ENCODE measurements around the gene PALMD. TPM values are rescaled to one million over a fixed set of nuclear protein-coding genes. Genes with fewer than 3 reads are reported as not detected.
A peak's percentile ranks its signal among the peaks of the same experiment; 100 is the strongest.

The PALMD gene
- total RNA-seq, 5 donors from 2014 or later (not counting 1 experiment from before 2014, with no cell fraction given), result 0.15 TPM; not detected in 4

- Histone ChIP-seq H3K27ac (ENCODE audit: low read length) (no peak overlapping the region), H3K36me3 (ENCODE audit: control insufficient read depth in 2 of 2, extremely low read depth in 1 of 2, insufficient read depth in 1 of 2, low read length in 1 of 2) (no peaks in the 10 kb centered on the region), H3K4me3 (ENCODE audit: control insufficient read depth in 1 of 2, extremely low read depth in 1 of 2, low read length in 1 of 2) (no peak overlapping the region), H3K4me1 (ENCODE audit: control insufficient read depth in 1 of 2, extremely low read depth in 1 of 2, insufficient read depth in 2 of 2, low read length in 2 of 2) (no peaks in the 10 kb centered on the region), H3K9me3 (no peaks in the 10 kb centered on the region), H3K27me3 (replicated peaks in 1 of 2; ENCODE audit: control insufficient read depth in 2 of 2, extremely low read depth in 1 of 2, insufficient read depth in 2 of 2, low read length in 1 of 2) (peaks cover 0 to 5% of the 10 kb centered on the region in 2 experiments)
- H3K27ac Mint-ChIP-seq, result no peak overlapping the region
- H3K36me3 Mint-ChIP-seq, result no peaks in the 10 kb centered on the region
- DNase-seq, result no peak
- no peaks in the 10 kb centered on the region for H3K4me1 Mint-ChIP-seq
- H3K9me3 Mint-ChIP-seq, result no peaks in the 10 kb centered on the region
- no peak overlapping the region for H3K4me3 Mint-ChIP-seq
- ATAC-seq (replicated peaks in 1 of 4), result no peak
- peaks cover 31 to 38% of the 10 kb centered on the region in 2 donors for H3K27me3 Mint-ChIP-seq
- whole genome bisulfite sequencing (ENCODE audit: insufficient coverage), result no CpG with 5 or more reads among the region's 2 CpGs
- ChIA-PET POLR2A (no interaction called here), CTCF (no interaction called here)
Measured at GRCh38 chr1:99696616-99697015, 50.7 kb downstream of the PALMD start.

- Histone ChIP-seq H3K36me3 (ENCODE audit: control insufficient read depth in 2 of 2, extremely low read depth in 1 of 2, insufficient read depth in 1 of 2, low read length in 1 of 2) (no peaks in the 10 kb centered on the region), H3K27me3 (replicated peaks in 1 of 2; ENCODE audit: control insufficient read depth in 2 of 2, extremely low read depth in 1 of 2, insufficient read depth in 2 of 2, low read length in 1 of 2) (peaks cover 0 to 5% of the 10 kb centered on the region in 2 experiments), H3K9me3 (no peaks in the 10 kb centered on the region), H3K4me1 (ENCODE audit: control insufficient read depth in 1 of 2, extremely low read depth in 1 of 2, insufficient read depth in 2 of 2, low read length in 2 of 2) (no peaks in the 10 kb centered on the region), H3K27ac (ENCODE audit: low read length) (no peak overlapping the region), H3K4me3 (ENCODE audit: control insufficient read depth in 1 of 2, extremely low read depth in 1 of 2, low read length in 1 of 2) (no peak overlapping the region)
- no peak for DNase-seq
- Mint-ChIP-seq H3K27ac (no peak overlapping the region), H3K36me3 (no peaks in the 10 kb centered on the region), H3K9me3 (no peaks in the 10 kb centered on the region), H3K4me1 (no peaks in the 10 kb centered on the region), H3K4me3 (no peak overlapping the region), H3K27me3 (peaks cover 33 to 37% of the 10 kb centered on the region in 2 donors)
- no CpG with 5 or more reads among the region's 1 CpG for WGBS (ENCODE audit: insufficient coverage)
- no peak for ATAC-seq (replicated peaks in 1 of 4)
- POLR2A ChIA-PET, result no interaction called here
- CTCF ChIA-PET, result interaction anchor here in 1 of 2 donors (0.8 kb wide), 1 partner anchor 12 kb away, joined by 3 read pairs; no protein-coding TSS in a partner anchor
Measured at GRCh38 chr1:99697580-99697979, 51.7 kb downstream of the PALMD start.

- Histone ChIP-seq H3K9me3 (no peaks in the 10 kb centered on the region), H3K27me3 (replicated peaks in 1 of 2; ENCODE audit: control insufficient read depth in 2 of 2, extremely low read depth in 1 of 2, insufficient read depth in 2 of 2, low read length in 1 of 2) (peaks cover 0 to 5% of the 10 kb centered on the region in 2 experiments), H3K4me1 (ENCODE audit: control insufficient read depth in 1 of 2, extremely low read depth in 1 of 2, insufficient read depth in 2 of 2, low read length in 2 of 2) (peaks cover 3 to 11% of the 10 kb centered on the region in 2 experiments), H3K4me3 (ENCODE audit: control insufficient read depth in 1 of 2, extremely low read depth in 1 of 2, low read length in 1 of 2) (no peak overlapping the region), H3K27ac (ENCODE audit: low read length) (no peak overlapping the region), H3K36me3 (ENCODE audit: control insufficient read depth in 2 of 2, extremely low read depth in 1 of 2, insufficient read depth in 1 of 2, low read length in 1 of 2) (no peaks in the 10 kb centered on the region)
- Mint-ChIP-seq H3K4me3 (no peak overlapping the region), H3K9me3 (no peaks in the 10 kb centered on the region), H3K36me3 (no peaks in the 10 kb centered on the region), H3K27ac (no peak overlapping the region), H3K27me3 (peaks cover 29% of the 10 kb centered on the region in 2 donors), H3K4me1 (peaks cover 11 to 15% (median 12%) of the 10 kb centered on the region in 3 donors)
- no peak for ATAC-seq (replicated peaks in 1 of 4)
- CTCF ChIA-PET, result no interaction called here
- POLR2A ChIA-PET, result no interaction called here
- WGBS (ENCODE audit: insufficient coverage), result 90% methylated on average over 2 of the region's 3 CpGs
- no peak for DNase-seq
Measured at GRCh38 chr1:99700020-99700419, 54.1 kb downstream of the PALMD start.

GRCh38 chr1:99702221-99702620 lies 56.3 kb downstream of the PALMD start:
- Histone ChIP-seq H3K4me3 (ENCODE audit: control insufficient read depth in 1 of 2, extremely low read depth in 1 of 2, low read length in 1 of 2) (no peak overlapping the region), H3K36me3 (ENCODE audit: control insufficient read depth in 2 of 2, extremely low read depth in 1 of 2, insufficient read depth in 1 of 2, low read length in 1 of 2) (no peaks in the 10 kb centered on the region), H3K27me3 (replicated peaks in 1 of 2; ENCODE audit: control insufficient read depth in 2 of 2, extremely low read depth in 1 of 2, insufficient read depth in 2 of 2, low read length in 1 of 2) (peaks cover 0 to 3% of the 10 kb centered on the region in 2 experiments), H3K9me3 (no peaks in the 10 kb centered on the region), H3K4me1 (ENCODE audit: control insufficient read depth in 1 of 2, extremely low read depth in 1 of 2, insufficient read depth in 2 of 2, low read length in 2 of 2) (peaks cover 3 to 13% of the 10 kb centered on the region in 2 experiments), H3K27ac (ENCODE audit: low read length) (no peak overlapping the region)
- POLR2A ChIA-PET, result no interaction called here
- Mint-ChIP-seq H3K36me3 (no peaks in the 10 kb centered on the region), H3K4me1 (peaks cover 11 to 22% (median 14%) of the 10 kb centered on the region in 3 donors), H3K9me3 (no peaks in the 10 kb centered on the region), H3K4me3 (no peak overlapping the region), H3K27ac (no peak overlapping the region), H3K27me3 (peaks cover 23 to 28% of the 10 kb centered on the region in 2 donors)
- DNase-seq (no peak), ATAC-seq (replicated peaks in 1 of 4) (no peak)
- CTCF ChIA-PET, result no interaction called here

GRCh38 chr1:99704356-99704816 lies 58.5 kb downstream of the PALMD start:
- H3K27me3 Mint-ChIP-seq, result peaks cover 13 to 21% of the 10 kb centered on the region in 2 donors
- H3K27ac Mint-ChIP-seq, result peak overlapping the region in 1 of 2 donors; percentile 16
- Histone ChIP-seq H3K36me3 (ENCODE audit: control insufficient read depth in 2 of 2, extremely low read depth in 1 of 2, insufficient read depth in 1 of 2, low read length in 1 of 2) (no peaks in the 10 kb centered on the region), H3K27me3 (replicated peaks in 1 of 2; ENCODE audit: control insufficient read depth in 2 of 2, extremely low read depth in 1 of 2, insufficient read depth in 2 of 2, low read length in 1 of 2) (peaks cover 0 to 3% of the 10 kb centered on the region in 2 experiments), H3K27ac (ENCODE audit: low read length) (no peak overlapping the region), H3K4me3 (ENCODE audit: control insufficient read depth in 1 of 2, extremely low read depth in 1 of 2, low read length in 1 of 2) (no peak overlapping the region), H3K9me3 (no peaks in the 10 kb centered on the region), H3K4me1 (ENCODE audit: control insufficient read depth in 1 of 2, extremely low read depth in 1 of 2, insufficient read depth in 2 of 2, low read length in 2 of 2) (peaks cover 3 to 13% of the 10 kb centered on the region in 2 experiments)
- ChIA-PET POLR2A (interaction anchor here in 1 of 2 donors (0.7 kb wide), 1 partner anchor 9 kb away, joined by 4 read pairs; no protein-coding TSS in a partner anchor), CTCF (no interaction called here)
- peak overlapping the region in 2 of 3 donors; percentile 11 to 17 for H3K4me3 Mint-ChIP-seq
- DNase-seq, result no peak
- peaks cover 11 to 22% (median 14%) of the 10 kb centered on the region in 3 donors for H3K4me1 Mint-ChIP-seq
- H3K9me3 Mint-ChIP-seq, result no peaks in the 10 kb centered on the region
- ATAC-seq (replicated peaks in 1 of 4), result peak in 1 of 4 experiments; percentile 36
- 73% methylated on average over 14 of the region's 17 CpGs for WGBS (ENCODE audit: insufficient coverage)
- no peaks in the 10 kb centered on the region for H3K36me3 Mint-ChIP-seq

- Histone ChIP-seq H3K27ac (ENCODE audit: low read length) (no peak overlapping the region), H3K4me1 (ENCODE audit: control insufficient read depth in 1 of 2, extremely low read depth in 1 of 2, insufficient read depth in 2 of 2, low read length in 2 of 2) (peaks cover 3 to 13% of the 10 kb centered on the region in 2 experiments), H3K4me3 (ENCODE audit: control insufficient read depth in 1 of 2, extremely low read depth in 1 of 2, low read length in 1 of 2) (no peak overlapping the region), H3K27me3 (replicated peaks in 1 of 2; ENCODE audit: control insufficient read depth in 2 of 2, extremely low read depth in 1 of 2, insufficient read depth in 2 of 2, low read length in 1 of 2) (peaks cover 0 to 3% of the 10 kb centered on the region in 2 experiments), H3K9me3 (no peaks in the 10 kb centered on the region), H3K36me3 (ENCODE audit: control insufficient read depth in 2 of 2, extremely low read depth in 1 of 2, insufficient read depth in 1 of 2, low read length in 1 of 2) (no peaks in the 10 kb centered on the region)
- ChIA-PET CTCF (no interaction called here), POLR2A (interaction anchor here in 1 of 2 donors (0.8 kb wide), 1 partner anchor 14 kb away, joined by 3 read pairs; no protein-coding TSS in a partner anchor)
- DNase-seq (no peak), ATAC-seq (replicated peaks in 1 of 4) (no peak)
- peaks cover 8 to 16% of the 10 kb centered on the region in 2 donors for H3K27me3 Mint-ChIP-seq
- H3K4me1 Mint-ChIP-seq, result peaks cover 11 to 23% (median 14%) of the 10 kb centered on the region in 3 donors
- no peaks in the 10 kb centered on the region for H3K9me3 Mint-ChIP-seq
- H3K36me3 Mint-ChIP-seq, result no peaks in the 10 kb centered on the region
- no peak overlapping the region for H3K27ac Mint-ChIP-seq
- H3K4me3 Mint-ChIP-seq, result no peak overlapping the region
Measured at GRCh38 chr1:99705385-99705784, 59.5 kb downstream of the PALMD start.

All from T-cell (primary cell).